HepG2 (cell line): ENCODE data around the gene ACVRL1. TPM values are rescaled to one million over a fixed set of nuclear protein-coding genes. Genes with fewer than 3 reads are reported as not detected.

Source experiments
- ATAC-seq: fragments of 200-7000 bp; cut with Tn5 transposase; 3 replicates; pipeline ENCODE4 v1.9.1; 2020; ENCODE audit warnings: mild to moderate bottlenecking, moderate library complexity
- BruUV-seq: library from RNA; stranded (reverse); fragments of 400-500 nt; replicated peaks from 2 replicates; lab custom pipeline; 2021; lab: Mats Ljungman, UMichigan
- CTCF ChIA-PET: fragments of 300-600 bp; formaldehyde crosslinking; extraction: SDS; loops from one replicate; lab custom pipeline; 2021; ENCODE audit warnings: low total read pairs, inconsistent platforms, low intra/inter-chr PET ratio; lab: Yijun Ruan, JAX
- POLR2A ChIA-PET: fragments of 350-600 bp; sonication (Branson Sonifier 250); formaldehyde crosslinking; loops from one replicate; lab custom pipeline; 2020; ENCODE audit warnings: antibody characterized with exemption, inconsistent platforms; lab: Yijun Ruan, JAX
- DNase-seq: peaks from one replicate; pipeline ENCODE4 v3.0.0-alpha.2; 2015; ENCODE audit warnings: low spot score
- FAIRE-seq: peaks from 3 replicates; lab custom pipeline; 2011; peaks lifted over from hg19 to GRCh38; lab: Jason Lieb, UNC
- H2AFZ ChIP-seq: one replicate; pipeline ENCODE4 v1.6.1; 2011; ENCODE audit warnings: low read length, inconsistent platforms
- H3K27ac ChIP-seq: fragments of 300-600 bp; 3 replicates; pipeline ENCODE4 v1.8.0; 2011; ENCODE audit warnings: mixed run types, mild to moderate bottlenecking, mixed read lengths, low read length, inconsistent platforms; ENCODE audit not compliant: insufficient read depth; ENCODE audit errors: extremely low read length
- H3K27me3 ChIP-seq, 2 experiments: fragments of 200-600 bp in 1 of 2; 2 replicates in 1 of 2; 3 replicates in 1 of 2; pipeline versions ENCODE4 v1.6.0 to v1.8.0; 2011; ENCODE audit warnings: low read length in 2 of 2, mild to moderate bottlenecking in 2 of 2, moderate library complexity in 2 of 2, inconsistent platforms in 1 of 2; ENCODE audit not compliant: insufficient read depth in 2 of 2, control insufficient read depth in 1 of 2
- H3K36me3 ChIP-seq, 2 experiments: fragments of 200-600 bp in 1 of 2; replicated peaks in 1 of 2; 2 replicates in 1 of 2; 3 replicates in 1 of 2; pipeline versions ENCODE4 v1.5.1 to v1.8.0; 2011; ENCODE audit warnings: low read length in 2 of 2, inconsistent platforms in 1 of 2; ENCODE audit not compliant: insufficient read depth in 2 of 2, control insufficient read depth in 1 of 2
- H3K4me1 ChIP-seq: 2 replicates; pipeline ENCODE4 v1.5.1; 2012; ENCODE audit warnings: low read length, inconsistent platforms; ENCODE audit not compliant: insufficient read depth
- H3K4me2 ChIP-seq: 2 replicates; pipeline ENCODE4 v1.6.0; 2011; ENCODE audit warnings: low read depth, low read length, inconsistent platforms
- H3K4me3 ChIP-seq, 3 experiments: fragments of 200-600 bp in 1 of 3; sonication (generic), shearing (Covaris generic) in 1 of 3; replicated peaks in 1 of 3; 2 replicates each; pipeline ENCODE4 v1.5.1; 2011 to 2016; ENCODE audit warnings: low read length in 3 of 3, inconsistent platforms in 2 of 3, low read depth in 2 of 3, mild to moderate bottlenecking in 2 of 3, control low read depth in 1 of 3, mixed read lengths in 1 of 3; ENCODE audit not compliant: insufficient read depth in 1 of 3
- H3K79me2 ChIP-seq: one replicate; pipeline ENCODE4 v1.6.1; 2011; ENCODE audit warnings: low read length, inconsistent platforms; ENCODE audit not compliant: insufficient read depth
- H3K9ac ChIP-seq: 2 replicates; pipeline ENCODE4 v1.6.0; 2011; ENCODE audit warnings: mild to moderate bottlenecking, low read depth, low read length, inconsistent platforms; ENCODE audit not compliant: insufficient read depth
- H3K9me3 ChIP-seq: 2 replicates; pipeline ENCODE4 v1.5.1; 2012; ENCODE audit warnings: mild to moderate bottlenecking, low read length
- H4K20me1 ChIP-seq: 2 replicates; pipeline ENCODE4 v1.6.0; 2011; ENCODE audit warnings: inconsistent platforms, mild to moderate bottlenecking, low read length, moderate library complexity; ENCODE audit not compliant: insufficient read depth
- ISX ChIP-seq: sonication (generic); formaldehyde crosslinking; conservative IDR thresholded peaks from 2 replicates; pipeline ENCODE4 v1.5.0; 2020; ENCODE audit warnings: missing genetic modification reagents
- SALL1 ChIP-seq: sonication (generic); formaldehyde crosslinking; IDR thresholded peaks from 2 replicates; pipeline ENCODE4 v1.8.0; 2022; ENCODE audit warnings: mild to moderate bottlenecking, missing genetic modification reagents
- ZEB1 ChIP-seq: IDR thresholded peaks from 2 replicates; pipeline ENCODE4 v1.6.1; 2012; ENCODE audit warnings: mild to moderate bottlenecking, low read depth, inconsistent platforms; ENCODE audit not compliant: insufficient replicate concordance
- WGBS: methylation state at CpG from one replicate; pipeline ENCODE4 v1.1.6; 2017; ENCODE audit warnings: low lambda C conversion rate; 5-methylcytosine and 5-hydroxymethylcytosine counted together
- in situ Hi-C: cut with HindIII; loops from 2 replicates; pipeline ENCODE4 v1.10.0; 2017; ENCODE audit warnings: low pct_unique_long_range_greater_than_20kb; ENCODE audit not compliant: extremely low pct_ligation_motif_present
- intact Hi-C: fragments of 100-400 bp; cut with micrococcal nuclease; formaldehyde crosslinking; loops from one replicate; pipeline ENCODE4 v1.10.0; 2022; ENCODE audit not compliant: unreplicated experiment
- polyA plus RNA-seq, 8 experiments: library from polyadenylated mRNA; depleted of rRNA in 3 of 8; stranded (reverse) in 7 of 8; unstranded in 1 of 8; fragments of >200 nt; fragmentation: Illumina TruSeq in 4 of 8; extraction: Trizol in 4 of 8; gene quantifications; 2 replicates each; pipeline versions ENCODE4 v1.2.1 to v1.2.3, GENCODE V29; 2011 to 2016; ENCODE audit warnings: low read depth in 4 of 8, missing spikeins in 1 of 8, mixed read lengths in 1 of 8; ENCODE audit not compliant: insufficient read depth in 1 of 8
- total RNA-seq, 5 experiments: library from RNA; depleted of rRNA; stranded (reverse); fragments of >200 nt; fragmentation: Illumina TruSeq; extraction: Trizol; gene quantifications; 2 replicates each; pipeline ENCODE4 v1.2.3, GENCODE V29; 2016; ENCODE audit warnings: low read depth in 1 of 5
- TF ChIP-seq, protein P1 (sequence below): sonication (generic); formaldehyde crosslinking; IDR thresholded peaks from 2 replicates; pipeline ENCODE4 v1.4.0; 2020; ENCODE audit warnings: missing genetic modification reagents, borderline replicate concordance
- TF ChIP-seq, protein P2 (sequence below): sonication (generic); formaldehyde crosslinking; conservative IDR thresholded peaks from 2 replicates; pipeline ENCODE4 v1.4.0; 2020; ENCODE audit warnings: missing genetic modification reagents
- TF ChIP-seq, protein P3 (sequence below): sonication (generic); formaldehyde crosslinking; conservative IDR thresholded peaks from 2 replicates; pipeline ENCODE4 v1.5.0; 2020; ENCODE audit warnings: missing genetic modification reagents
- TF ChIP-seq, protein P4 (sequence below): IDR thresholded peaks from 2 replicates; pipeline ENCODE4 v1.6.1; 2016; ENCODE audit warnings: control low read depth
- TF ChIP-seq, protein P5 (sequence below): fragments of 450-650 bp; IDR thresholded peaks from 2 replicates; pipeline ENCODE4 v1.6.1; 2017; ENCODE audit warnings: mild to moderate bottlenecking
- TF ChIP-seq, protein P6 (sequence below): sonication (generic); formaldehyde crosslinking; IDR thresholded peaks from 2 replicates; pipeline ENCODE4 v1.4.0; 2020; ENCODE audit warnings: missing genetic modification reagents

Gene ACVRL1
- total and polyA plus RNA-seq, 2 of the 13 experiments (the other 11 are each of a cell fraction or from before 2014, with no cell fraction given): not detected

DNA sequence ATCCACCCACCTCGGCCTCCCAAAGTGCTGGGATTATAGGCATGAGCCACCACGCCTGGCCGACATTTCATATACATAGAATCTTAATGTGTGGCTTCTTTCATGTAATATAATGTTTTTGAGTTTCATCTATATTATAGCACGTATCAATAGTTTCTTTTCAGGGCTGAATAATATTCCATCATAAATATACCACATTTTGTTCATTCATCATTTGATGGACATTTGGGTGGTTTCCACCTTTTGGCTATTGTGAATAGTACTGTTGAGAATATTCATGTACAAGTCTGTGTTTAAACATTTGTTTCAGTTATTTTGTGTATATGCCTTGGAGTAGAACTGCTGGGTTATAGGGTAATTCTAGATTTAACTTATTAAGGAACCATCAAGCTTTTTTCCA is 56.2 kb downstream of the ACVRL1 start:
- no peak for ATAC-seq
- H3K4me2 ChIP-seq: no peak overlapping the region
- ChIA-PET CTCF (no interaction called here), POLR2A (no interaction called here)
- in situ Hi-C loops (no loop called here), intact Hi-C loops (no loop called here)
- FAIRE-seq: no peak
- WGBS: 98% methylated on average over 4 of the region's 4 CpGs
- peaks cover 44% of the 10 kb centered on the region for H3K4me1 ChIP-seq
- no TSS peak for BruUV-seq
- H3K4me3 ChIP-seq: no peak overlapping the region
- H2AFZ ChIP-seq: no peak overlapping the region
- no peaks in the 10 kb centered on the region; a peak in 1 of 5 replicates for H3K36me3 ChIP-seq
- peaks cover 73% of the 10 kb centered on the region for H3K79me2 ChIP-seq
- no peaks in the 10 kb centered on the region for H3K27me3 ChIP-seq
- no peak overlapping the region for H3K9ac ChIP-seq
- no peaks in the 10 kb centered on the region for H3K9me3 ChIP-seq
- no peak for DNase-seq
- H3K27ac ChIP-seq: no peak overlapping the region
- H4K20me1 ChIP-seq: no peaks in the 10 kb centered on the region
- TF ChIP-seq, protein P1, sequence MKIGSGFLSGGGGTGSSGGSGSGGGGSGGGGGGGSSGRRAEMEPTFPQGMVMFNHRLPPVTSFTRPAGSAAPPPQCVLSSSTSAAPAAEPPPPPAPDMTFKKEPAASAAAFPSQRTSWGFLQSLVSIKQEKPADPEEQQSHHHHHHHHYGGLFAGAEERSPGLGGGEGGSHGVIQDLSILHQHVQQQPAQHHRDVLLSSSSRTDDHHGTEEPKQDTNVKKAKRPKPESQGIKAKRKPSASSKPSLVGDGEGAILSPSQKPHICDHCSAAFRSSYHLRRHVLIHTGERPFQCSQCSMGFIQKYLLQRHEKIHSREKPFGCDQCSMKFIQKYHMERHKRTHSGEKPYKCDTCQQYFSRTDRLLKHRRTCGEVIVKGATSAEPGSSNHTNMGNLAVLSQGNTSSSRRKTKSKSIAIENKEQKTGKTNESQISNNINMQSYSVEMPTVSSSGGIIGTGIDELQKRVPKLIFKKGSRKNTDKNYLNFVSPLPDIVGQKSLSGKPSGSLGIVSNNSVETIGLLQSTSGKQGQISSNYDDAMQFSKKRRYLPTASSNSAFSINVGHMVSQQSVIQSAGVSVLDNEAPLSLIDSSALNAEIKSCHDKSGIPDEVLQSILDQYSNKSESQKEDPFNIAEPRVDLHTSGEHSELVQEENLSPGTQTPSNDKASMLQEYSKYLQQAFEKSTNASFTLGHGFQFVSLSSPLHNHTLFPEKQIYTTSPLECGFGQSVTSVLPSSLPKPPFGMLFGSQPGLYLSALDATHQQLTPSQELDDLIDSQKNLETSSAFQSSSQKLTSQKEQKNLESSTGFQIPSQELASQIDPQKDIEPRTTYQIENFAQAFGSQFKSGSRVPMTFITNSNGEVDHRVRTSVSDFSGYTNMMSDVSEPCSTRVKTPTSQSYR: no peak
- TF ChIP-seq ZEB1: no peak
- TF ChIP-seq SALL1: no peak
- TF ChIP-seq, protein P2, sequence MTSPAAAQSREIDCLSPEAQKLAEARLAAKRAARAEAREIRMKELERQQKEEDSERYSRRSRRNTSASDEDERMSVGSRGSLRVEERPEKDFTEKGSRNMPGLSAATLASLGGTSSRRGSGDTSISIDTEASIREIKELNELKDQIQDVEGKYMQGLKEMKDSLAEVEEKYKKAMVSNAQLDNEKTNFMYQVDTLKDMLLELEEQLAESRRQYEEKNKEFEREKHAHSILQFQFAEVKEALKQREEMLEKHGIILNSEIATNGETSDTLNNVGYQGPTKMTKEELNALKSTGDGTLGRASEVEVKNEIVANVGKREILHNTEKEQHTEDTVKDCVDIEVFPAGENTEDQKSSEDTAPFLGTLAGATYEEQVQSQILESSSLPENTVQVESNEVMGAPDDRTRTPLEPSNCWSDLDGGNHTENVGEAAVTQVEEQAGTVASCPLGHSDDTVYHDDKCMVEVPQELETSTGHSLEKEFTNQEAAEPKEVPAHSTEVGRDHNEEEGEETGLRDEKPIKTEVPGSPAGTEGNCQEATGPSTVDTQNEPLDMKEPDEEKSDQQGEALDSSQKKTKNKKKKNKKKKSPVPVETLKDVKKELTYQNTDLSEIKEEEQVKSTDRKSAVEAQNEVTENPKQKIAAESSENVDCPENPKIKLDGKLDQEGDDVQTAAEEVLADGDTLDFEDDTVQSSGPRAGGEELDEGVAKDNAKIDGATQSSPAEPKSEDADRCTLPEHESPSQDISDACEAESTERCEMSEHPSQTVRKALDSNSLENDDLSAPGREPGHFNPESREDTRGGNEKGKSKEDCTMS (CRISPR knock-in tag): no peak
- TF ChIP-seq, protein P3, sequence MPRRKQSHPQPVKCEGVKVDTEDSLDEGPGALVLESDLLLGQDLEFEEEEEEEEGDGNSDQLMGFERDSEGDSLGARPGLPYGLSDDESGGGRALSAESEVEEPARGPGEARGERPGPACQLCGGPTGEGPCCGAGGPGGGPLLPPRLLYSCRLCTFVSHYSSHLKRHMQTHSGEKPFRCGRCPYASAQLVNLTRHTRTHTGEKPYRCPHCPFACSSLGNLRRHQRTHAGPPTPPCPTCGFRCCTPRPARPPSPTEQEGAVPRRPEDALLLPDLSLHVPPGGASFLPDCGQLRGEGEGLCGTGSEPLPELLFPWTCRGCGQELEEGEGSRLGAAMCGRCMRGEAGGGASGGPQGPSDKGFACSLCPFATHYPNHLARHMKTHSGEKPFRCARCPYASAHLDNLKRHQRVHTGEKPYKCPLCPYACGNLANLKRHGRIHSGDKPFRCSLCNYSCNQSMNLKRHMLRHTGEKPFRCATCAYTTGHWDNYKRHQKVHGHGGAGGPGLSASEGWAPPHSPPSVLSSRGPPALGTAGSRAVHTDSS: no peak
- TF ChIP-seq, protein P4, sequence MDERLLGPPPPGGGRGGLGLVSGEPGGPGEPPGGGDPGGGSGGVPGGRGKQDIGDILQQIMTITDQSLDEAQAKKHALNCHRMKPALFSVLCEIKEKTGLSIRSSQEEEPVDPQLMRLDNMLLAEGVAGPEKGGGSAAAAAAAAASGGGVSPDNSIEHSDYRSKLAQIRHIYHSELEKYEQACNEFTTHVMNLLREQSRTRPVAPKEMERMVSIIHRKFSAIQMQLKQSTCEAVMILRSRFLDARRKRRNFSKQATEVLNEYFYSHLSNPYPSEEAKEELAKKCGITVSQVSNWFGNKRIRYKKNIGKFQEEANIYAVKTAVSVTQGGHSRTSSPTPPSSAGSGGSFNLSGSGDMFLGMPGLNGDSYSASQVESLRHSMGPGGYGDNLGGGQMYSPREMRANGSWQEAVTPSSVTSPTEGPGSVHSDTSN (CRISPR knock-in tag): no peak
- TF ChIP-seq ISX (CRISPR knock-in tag): no peak
- TF ChIP-seq, protein P5, sequence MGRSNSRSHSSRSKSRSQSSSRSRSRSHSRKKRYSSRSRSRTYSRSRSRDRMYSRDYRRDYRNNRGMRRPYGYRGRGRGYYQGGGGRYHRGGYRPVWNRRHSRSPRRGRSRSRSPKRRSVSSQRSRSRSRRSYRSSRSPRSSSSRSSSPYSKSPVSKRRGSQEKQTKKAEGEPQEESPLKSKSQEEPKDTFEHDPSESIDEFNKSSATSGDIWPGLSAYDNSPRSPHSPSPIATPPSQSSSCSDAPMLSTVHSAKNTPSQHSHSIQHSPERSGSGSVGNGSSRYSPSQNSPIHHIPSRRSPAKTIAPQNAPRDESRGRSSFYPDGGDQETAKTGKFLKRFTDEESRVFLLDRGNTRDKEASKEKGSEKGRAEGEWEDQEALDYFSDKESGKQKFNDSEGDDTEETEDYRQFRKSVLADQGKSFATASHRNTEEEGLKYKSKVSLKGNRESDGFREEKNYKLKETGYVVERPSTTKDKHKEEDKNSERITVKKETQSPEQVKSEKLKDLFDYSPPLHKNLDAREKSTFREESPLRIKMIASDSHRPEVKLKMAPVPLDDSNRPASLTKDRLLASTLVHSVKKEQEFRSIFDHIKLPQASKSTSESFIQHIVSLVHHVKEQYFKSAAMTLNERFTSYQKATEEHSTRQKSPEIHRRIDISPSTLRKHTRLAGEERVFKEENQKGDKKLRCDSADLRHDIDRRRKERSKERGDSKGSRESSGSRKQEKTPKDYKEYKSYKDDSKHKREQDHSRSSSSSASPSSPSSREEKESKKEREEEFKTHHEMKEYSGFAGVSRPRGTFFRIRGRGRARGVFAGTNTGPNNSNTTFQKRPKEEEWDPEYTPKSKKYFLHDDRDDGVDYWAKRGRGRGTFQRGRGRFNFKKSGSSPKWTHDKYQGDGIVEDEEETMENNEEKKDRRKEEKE: no peak
- TF ChIP-seq, protein P6, sequence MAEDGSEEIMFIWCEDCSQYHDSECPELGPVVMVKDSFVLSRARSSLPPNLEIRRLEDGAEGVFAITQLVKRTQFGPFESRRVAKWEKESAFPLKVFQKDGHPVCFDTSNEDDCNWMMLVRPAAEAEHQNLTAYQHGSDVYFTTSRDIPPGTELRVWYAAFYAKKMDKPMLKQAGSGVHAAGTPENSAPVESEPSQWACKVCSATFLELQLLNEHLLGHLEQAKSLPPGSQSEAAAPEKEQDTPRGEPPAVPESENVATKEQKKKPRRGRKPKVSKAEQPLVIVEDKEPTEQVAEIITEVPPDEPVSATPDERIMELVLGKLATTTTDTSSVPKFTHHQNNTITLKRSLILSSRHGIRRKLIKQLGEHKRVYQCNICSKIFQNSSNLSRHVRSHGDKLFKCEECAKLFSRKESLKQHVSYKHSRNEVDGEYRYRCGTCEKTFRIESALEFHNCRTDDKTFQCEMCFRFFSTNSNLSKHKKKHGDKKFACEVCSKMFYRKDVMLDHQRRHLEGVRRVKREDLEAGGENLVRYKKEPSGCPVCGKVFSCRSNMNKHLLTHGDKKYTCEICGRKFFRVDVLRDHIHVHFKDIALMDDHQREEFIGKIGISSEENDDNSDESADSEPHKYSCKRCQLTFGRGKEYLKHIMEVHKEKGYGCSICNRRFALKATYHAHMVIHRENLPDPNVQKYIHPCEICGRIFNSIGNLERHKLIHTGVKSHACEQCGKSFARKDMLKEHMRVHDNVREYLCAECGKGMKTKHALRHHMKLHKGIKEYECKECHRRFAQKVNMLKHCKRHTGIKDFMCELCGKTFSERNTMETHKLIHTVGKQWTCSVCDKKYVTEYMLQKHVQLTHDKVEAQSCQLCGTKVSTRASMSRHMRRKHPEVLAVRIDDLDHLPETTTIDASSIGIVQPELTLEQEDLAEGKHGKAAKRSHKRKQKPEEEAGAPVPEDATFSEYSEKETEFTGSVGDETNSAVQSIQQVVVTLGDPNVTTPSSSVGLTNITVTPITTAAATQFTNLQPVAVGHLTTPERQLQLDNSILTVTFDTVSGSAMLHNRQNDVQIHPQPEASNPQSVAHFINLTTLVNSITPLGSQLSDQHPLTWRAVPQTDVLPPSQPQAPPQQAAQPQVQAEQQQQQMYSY: no peak
